Measurements from ENCODE around the gene BABAM2.

DNA sequence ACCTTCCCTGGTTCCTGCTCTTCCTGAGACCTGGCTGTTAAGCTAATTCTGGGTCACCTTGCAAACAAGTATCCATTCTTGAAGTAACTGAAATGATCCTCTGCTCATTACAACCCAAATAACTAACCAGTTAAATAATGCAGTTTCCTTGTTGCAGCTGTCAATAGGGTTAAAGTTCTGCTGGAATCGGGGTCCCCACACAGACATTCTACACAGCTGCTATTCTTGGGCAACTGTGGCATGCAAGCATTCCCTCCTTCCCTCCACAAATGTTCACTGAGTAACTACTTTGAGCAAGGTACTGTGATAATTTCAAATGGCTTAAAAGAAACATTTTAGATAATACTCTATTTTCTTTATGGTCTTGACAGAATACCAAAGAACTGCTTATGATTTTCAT is 17.4 kb upstream of the BABAM2 start:
- TF ChIP-seq CTCF (IDR thresholded peaks at IDR 0.05) (no peak), POLR2A (IDR thresholded peaks at IDR 0.05) (no peak)

Measured in vagina (tissue), 2 donors.